ENCODE data around the gene ASPN. TPM values are rescaled to one million over a fixed set of nuclear protein-coding genes. Genes with fewer than 3 reads are reported as not detected.

ASPN gene
- polyA plus RNA-seq, 1 donor from 2014 or later = not detected

GRCh38 chr9:92493749-92494387, 11.6 kb upstream of the ASPN start:
- Mint-ChIP-seq H3K4me3 (no peak overlapping the region), H3K36me3 (peaks cover under 1% of the 10 kb centered on the region), H3K9me3 (no peaks in the 10 kb centered on the region), H3K4me1 (no peaks in the 10 kb centered on the region), H3K27ac (no peak overlapping the region), H3K27me3 (no peaks in the 10 kb centered on the region)

- H3K27me3 Mint-ChIP-seq = no peaks in the 10 kb centered on the region
- no peaks in the 10 kb centered on the region for H3K9me3 Mint-ChIP-seq
- no peak overlapping the region for H3K4me3 Mint-ChIP-seq
- no peak overlapping the region for H3K27ac Mint-ChIP-seq
- no peaks in the 10 kb centered on the region for H3K4me1 Mint-ChIP-seq
- H3K36me3 Mint-ChIP-seq = no peaks in the 10 kb centered on the region
These were observed 10.6 kb upstream of the ASPN start for GRCh38 chr9:92492781-92493401.

- H3K4me1 Mint-ChIP-seq = no peaks in the 10 kb centered on the region
- H3K27me3 Mint-ChIP-seq = no peaks in the 10 kb centered on the region
- H3K36me3 Mint-ChIP-seq = no peaks in the 10 kb centered on the region
- H3K9me3 Mint-ChIP-seq = no peaks in the 10 kb centered on the region
- H3K4me3 Mint-ChIP-seq = no peak overlapping the region
- H3K27ac Mint-ChIP-seq = no peak overlapping the region
These were observed 6.6 kb upstream of the ASPN start for GRCh38 chr9:92488681-92489550.

GRCh38 chr9:92486371-92486770, 4.1 kb upstream of the ASPN start:
- H3K4me1 Mint-ChIP-seq = no peaks in the 10 kb centered on the region
- H3K36me3 Mint-ChIP-seq = no peaks in the 10 kb centered on the region

DNA sequence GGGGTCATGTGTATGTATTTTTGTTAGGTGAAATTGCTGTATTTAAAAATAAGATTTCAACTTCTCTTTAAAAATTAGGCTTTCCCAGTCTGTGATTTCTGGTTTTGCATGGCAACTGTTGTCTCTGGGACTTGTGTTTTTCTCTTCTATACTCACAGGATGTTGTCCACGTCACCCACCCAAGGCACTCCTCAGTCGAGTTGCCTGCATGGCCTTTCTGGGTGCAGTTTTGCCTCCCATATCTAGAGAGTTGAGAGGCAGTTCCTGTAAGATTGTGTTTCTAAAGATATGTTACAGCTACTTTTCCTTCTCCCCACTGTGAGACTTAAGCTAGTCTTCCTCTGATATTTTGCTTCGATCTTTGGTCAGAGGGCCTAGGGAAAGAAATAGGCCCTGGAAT, 2.3 kb upstream of the ASPN start:
- H3K9me3 Mint-ChIP-seq = no peaks in the 10 kb centered on the region
- H3K36me3 Mint-ChIP-seq = no peaks in the 10 kb centered on the region
- no peaks in the 10 kb centered on the region for H3K27me3 Mint-ChIP-seq
- H3K4me3 Mint-ChIP-seq = no peak overlapping the region
- H3K27ac Mint-ChIP-seq = no peak overlapping the region
- peaks cover 0 to 3% (median 0%) of the 10 kb centered on the region in 3 donors for H3K4me1 Mint-ChIP-seq

More at GRCh38 chr9:92486371-92486770, 4.1 kb upstream of the ASPN start:
- Mint-ChIP-seq H3K4me3 (no peak overlapping the region), H3K27me3 (no peaks in the 10 kb centered on the region), H3K9me3 (no peaks in the 10 kb centered on the region), H3K27ac (no peak overlapping the region)

DNA sequence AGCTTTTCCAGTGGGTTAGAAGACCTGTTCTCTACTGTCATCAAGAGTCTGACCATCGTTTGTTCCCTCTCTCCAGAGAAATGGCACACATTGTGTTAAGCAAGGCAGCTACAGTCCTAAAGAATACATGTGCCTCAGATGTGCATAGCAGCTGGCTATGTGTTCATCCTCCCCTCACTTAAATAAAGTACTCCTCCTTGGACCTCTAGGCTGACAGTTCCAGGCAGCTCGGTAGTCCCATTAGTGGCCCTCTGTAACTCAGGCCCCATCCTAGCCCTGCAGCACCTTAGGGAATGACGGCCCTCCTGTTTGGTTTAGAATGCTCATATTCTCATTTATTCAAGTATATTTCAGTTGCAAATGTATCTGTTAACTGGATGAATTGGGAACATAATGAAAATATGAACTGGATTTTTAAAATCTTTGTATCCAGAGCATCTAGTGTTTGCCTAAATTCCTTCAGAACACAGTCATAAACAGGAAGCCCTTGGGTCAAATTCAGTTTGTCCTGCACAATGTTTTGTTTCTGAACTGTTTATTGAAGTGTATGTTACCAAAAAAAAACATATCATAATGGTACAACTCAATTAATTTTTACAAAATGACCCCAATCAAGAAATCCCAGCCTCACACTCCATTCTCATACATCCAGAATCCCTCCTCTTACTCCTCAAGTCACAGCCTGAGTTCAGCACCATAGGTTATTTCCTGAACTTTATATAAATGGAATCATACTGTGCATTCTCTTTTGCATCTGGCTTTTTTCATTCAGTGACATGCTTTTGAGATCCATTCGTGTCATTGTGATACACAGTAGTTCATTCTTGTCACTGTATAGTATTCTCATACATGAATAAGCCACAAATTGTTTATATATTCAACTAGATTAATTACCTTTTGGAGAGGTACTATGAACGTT, 1.6 kb upstream of the ASPN start:
- H3K36me3 Mint-ChIP-seq = no peaks in the 10 kb centered on the region
- H3K4me3 Mint-ChIP-seq = no peak overlapping the region
- H3K27ac Mint-ChIP-seq = no peak overlapping the region
- peaks cover 0 to 3% (median 0%) of the 10 kb centered on the region in 3 donors for H3K4me1 Mint-ChIP-seq
- no peaks in the 10 kb centered on the region for H3K9me3 Mint-ChIP-seq
- H3K27me3 Mint-ChIP-seq = no peaks in the 10 kb centered on the region

DNA sequence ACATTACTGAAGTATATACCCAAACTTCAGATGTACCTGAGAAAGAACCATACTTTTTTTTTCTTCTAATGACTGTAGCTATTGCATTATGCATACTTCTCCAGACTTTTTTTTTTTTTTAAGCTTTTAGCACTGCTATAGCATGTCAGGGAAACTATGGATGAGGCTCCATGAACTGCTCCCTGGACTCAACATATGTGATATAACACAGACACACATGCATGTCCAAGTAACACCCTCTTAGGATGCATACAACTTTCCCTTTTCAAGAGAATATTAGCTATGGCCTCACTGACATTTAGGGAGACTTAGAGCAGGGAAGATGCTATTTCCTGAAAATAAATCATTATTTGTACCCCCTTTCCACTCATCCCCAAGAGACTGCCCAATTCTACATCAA, 499 bp upstream of the ASPN start:
- Mint-ChIP-seq H3K27ac (no peak overlapping the region), H3K27me3 (no peaks in the 10 kb centered on the region), H3K4me1 (peaks cover 0 to 3% (median 0%) of the 10 kb centered on the region in 3 donors), H3K36me3 (no peaks in the 10 kb centered on the region), H3K9me3 (no peaks in the 10 kb centered on the region), H3K4me3 (no peak overlapping the region)

DNA sequence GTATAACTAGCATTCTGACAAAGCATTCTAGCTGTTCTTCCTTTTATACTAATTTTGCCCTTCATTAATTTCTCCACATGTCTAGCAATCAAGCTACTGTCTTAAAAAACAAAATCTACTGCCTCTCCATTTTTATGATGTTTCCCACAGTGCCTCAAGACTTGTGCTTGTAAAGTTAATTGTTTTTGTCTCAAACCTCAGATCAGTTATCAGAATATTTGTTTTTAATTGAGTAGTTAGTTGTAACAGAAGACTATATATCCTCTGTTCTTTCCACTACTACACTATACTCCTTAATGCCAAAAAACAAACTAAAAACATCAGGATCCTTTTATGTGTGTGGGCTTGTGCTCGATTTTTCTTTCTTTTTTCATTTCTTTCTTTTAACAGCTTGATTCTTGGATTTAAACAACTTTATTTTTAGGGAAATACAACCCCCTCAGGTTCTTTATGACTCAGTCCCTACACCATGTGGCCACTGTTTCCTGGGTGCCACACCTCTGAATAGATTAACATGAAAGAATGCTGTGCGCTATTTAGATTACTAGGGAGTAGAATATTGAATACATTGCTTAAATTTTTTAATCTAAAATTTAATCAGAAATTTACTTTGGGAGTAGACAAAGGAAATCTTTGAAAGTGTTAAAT, 1.2 kb downstream of the ASPN start:
- no peaks in the 10 kb centered on the region for H3K9me3 Mint-ChIP-seq
- H3K36me3 Mint-ChIP-seq = no peaks in the 10 kb centered on the region
- H3K4me1 Mint-ChIP-seq = peaks cover 0 to 3% (median 0%) of the 10 kb centered on the region in 3 donors
- H3K27ac Mint-ChIP-seq = no peak overlapping the region
- no peaks in the 10 kb centered on the region for H3K27me3 Mint-ChIP-seq
- H3K4me3 Mint-ChIP-seq = no peak overlapping the region

DNA sequence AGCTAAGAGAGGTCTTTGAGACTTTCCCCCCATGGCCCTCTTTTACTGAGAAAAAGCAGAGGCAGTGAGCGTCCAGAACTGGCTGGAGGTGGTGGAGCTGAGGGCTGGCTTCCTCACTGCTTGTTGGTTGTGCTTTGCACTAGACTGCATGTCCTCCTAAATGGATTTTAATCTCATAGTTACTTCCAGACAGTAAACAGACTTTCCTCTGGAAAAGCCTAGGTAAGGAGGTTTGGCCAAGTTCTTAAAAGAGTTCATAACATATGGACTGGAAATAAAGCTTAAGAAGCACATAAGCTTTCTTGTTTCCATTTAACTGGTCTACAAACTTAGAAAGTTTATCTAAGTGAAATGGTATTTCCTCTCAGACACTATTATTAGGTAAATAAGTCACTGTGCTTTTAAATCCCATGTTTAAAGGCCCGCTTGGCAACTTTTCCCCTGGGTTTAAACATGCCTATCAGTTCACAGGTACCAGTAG, 2.0 kb downstream of the ASPN start:
- no peak overlapping the region for H3K27ac Mint-ChIP-seq
- H3K9me3 Mint-ChIP-seq = no peaks in the 10 kb centered on the region
- H3K4me1 Mint-ChIP-seq = peaks cover 0 to 3% (median 0%) of the 10 kb centered on the region in 3 donors
- H3K27me3 Mint-ChIP-seq = no peaks in the 10 kb centered on the region
- H3K36me3 Mint-ChIP-seq = no peaks in the 10 kb centered on the region
- H3K4me3 Mint-ChIP-seq = no peak overlapping the region

DNA sequence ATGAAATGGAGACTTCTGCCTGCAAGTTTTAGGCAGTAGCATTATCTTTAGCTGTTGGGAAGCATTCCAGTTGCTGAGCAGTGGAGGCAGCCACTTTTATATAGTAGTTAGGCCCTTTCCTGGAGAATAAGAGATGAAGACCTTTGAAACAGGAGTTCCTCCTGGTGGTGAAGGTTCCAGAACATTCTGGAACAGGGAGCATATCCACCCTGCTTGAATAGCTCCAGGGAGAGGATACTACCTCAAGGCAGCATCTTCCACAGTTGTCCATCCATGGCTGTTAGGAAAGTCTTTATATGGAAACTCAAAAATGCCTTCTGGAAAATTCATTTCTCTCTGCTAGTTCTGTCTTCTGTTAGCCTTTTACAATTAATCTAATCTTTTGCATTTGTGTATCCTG, 3.0 kb downstream of the ASPN start:
- H3K27me3 Mint-ChIP-seq = no peaks in the 10 kb centered on the region
- no peaks in the 10 kb centered on the region for H3K36me3 Mint-ChIP-seq
- no peak overlapping the region for H3K4me3 Mint-ChIP-seq
- peaks cover 0 to 3% (median 0%) of the 10 kb centered on the region in 3 donors for H3K4me1 Mint-ChIP-seq
- H3K27ac Mint-ChIP-seq = no peak overlapping the region
- no peaks in the 10 kb centered on the region for H3K9me3 Mint-ChIP-seq

DNA sequence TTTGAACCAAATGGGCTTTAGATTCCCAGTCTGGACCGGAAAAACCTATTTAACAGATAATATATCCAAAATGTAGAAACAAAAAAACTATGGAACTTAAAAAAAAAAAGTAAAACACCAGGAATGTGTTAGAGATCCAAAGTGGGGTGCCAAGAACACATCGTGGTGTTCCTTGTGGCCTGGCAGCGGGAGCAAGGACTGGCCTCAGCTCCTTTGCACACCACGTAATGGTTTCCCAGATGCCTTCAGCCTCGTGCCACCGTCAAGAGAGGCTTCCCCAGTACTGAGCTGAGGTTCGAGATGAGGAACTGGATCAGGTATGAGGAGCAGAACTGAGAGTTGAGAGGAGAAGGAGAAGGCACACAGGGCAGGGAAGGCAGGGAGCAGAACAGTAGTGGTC, 3.5 kb downstream of the ASPN start:
- H3K27ac Mint-ChIP-seq = no peak overlapping the region
- no peak overlapping the region for H3K4me3 Mint-ChIP-seq
- peaks cover 0 to 3% (median 0%) of the 10 kb centered on the region in 3 donors for H3K4me1 Mint-ChIP-seq
- no peaks in the 10 kb centered on the region for H3K36me3 Mint-ChIP-seq
- no peaks in the 10 kb centered on the region for H3K9me3 Mint-ChIP-seq
- no peaks in the 10 kb centered on the region for H3K27me3 Mint-ChIP-seq

DNA sequence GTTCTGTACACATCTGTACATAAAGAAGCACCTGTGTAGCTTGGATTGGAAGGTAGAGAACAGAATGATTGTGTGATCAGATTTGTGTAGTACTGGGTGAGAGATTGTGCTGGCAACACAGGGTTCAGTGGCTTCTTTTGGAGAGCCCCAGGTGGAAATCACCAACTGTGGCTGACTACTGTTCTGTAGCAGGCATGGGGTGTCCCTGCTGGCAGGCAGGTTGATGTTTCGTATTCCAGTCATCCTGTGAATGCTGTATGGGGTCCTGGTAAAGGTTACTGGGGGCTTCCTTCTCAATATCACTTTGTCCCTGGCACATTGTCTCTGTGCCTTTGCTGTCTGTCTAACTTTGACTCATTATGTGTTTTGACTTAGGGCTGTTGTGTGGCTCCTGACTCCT, 5.3 kb downstream of the ASPN start:
- H3K4me3 Mint-ChIP-seq = no peak overlapping the region
- H3K27ac Mint-ChIP-seq = no peak overlapping the region
- H3K27me3 Mint-ChIP-seq = no peaks in the 10 kb centered on the region
- H3K9me3 Mint-ChIP-seq = no peaks in the 10 kb centered on the region
- H3K36me3 Mint-ChIP-seq = no peaks in the 10 kb centered on the region
- H3K4me1 Mint-ChIP-seq = peaks cover 0 to 3% (median 0%) of the 10 kb centered on the region in 3 donors

DNA sequence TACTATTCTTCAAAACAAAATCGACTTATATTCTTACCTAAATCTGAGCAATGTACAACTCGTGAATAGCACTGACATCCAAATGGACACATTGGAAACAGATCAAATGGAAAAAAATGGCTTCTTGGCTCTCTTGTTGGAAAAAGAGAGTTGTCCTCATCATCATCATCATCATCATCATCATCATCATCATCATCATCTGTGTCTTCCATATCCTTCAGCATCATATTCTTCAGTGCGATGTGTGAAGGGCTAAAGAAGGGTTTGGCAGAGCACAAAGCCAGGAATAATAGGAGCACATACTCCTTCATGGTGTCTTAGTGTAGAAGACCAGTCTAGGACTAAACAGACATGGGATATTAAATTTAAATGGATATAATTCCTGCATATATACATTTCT, 7.7 kb downstream of the ASPN start:
- Mint-ChIP-seq H3K4me1 (no peaks in the 10 kb centered on the region), H3K4me3 (no peak overlapping the region), H3K27ac (no peak overlapping the region), H3K27me3 (no peaks in the 10 kb centered on the region), H3K36me3 (no peaks in the 10 kb centered on the region), H3K9me3 (no peaks in the 10 kb centered on the region)

- Mint-ChIP-seq H3K27me3 (no peaks in the 10 kb centered on the region), H3K4me3 (no peak overlapping the region), H3K9me3 (no peaks in the 10 kb centered on the region), H3K36me3 (no peaks in the 10 kb centered on the region), H3K4me1 (no peaks in the 10 kb centered on the region), H3K27ac (no peak overlapping the region)
These were observed 14.1 kb downstream of the ASPN start for GRCh38 chr9:92468206-92468605.

Measured in IgD-negative memory B cell (primary cell).